ENCODE data around the gene C9orf43. TPM values are rescaled to one million over a fixed set of nuclear protein-coding genes. Genes with fewer than 3 reads are reported as not detected.
"Not testable (repeated sequence)": the region's sequence is repeated elsewhere in the genome, so short reads cannot be mapped to it uniquely, and the experiment has no call there.

C9orf43 gene
- total RNA-seq, result 1 to 10 TPM in 2 of 4 donors, under 1 TPM in 1, not detected in 1; 0.54 to 2.5 (median 1.7) TPM

GRCh38 chr9:113410207-113410864 lies at the start of gene C9orf43, which contains the start of gene POLE3:
C9orf43 (plus strand) TSS chr9:113410747; CDS start chr9:113413494, 2,747 bp downstream.
POLE3 (minus strand) TSS chr9:113410675; CDS start chr9:113410293, 382 bp downstream.
- Histone ChIP-seq H3K27me3 (no peaks in the 10 kb centered on the region), H3K9me3 (no peaks in the 10 kb centered on the region), H3K4me3 (peak within 1 kb of the TSS; percentile 73 to 79), H3K27ac (peak within 1 kb of the TSS; percentile 93 to 97 (median 94)), H3K4me1 (peaks cover 2 to 35% (median 4%) of the 10 kb centered on the region in 3 donors), H3K36me3 (peaks cover 0 to 25% of the 10 kb centered on the region in 2 donors)
- WGBS, 2 donors (ENCODE audit: low coverage in 1 of 2), result 1 to 2% methylated on average over 15 to 20 of the region's 61 CpGs
- ATAC-seq, result peak; percentile 98
- TF ChIP-seq POLR2A (IDR thresholded peaks at IDR 0.05) (peak; percentile 61 to 71), POLR2AphosphoS5 (IDR thresholded peaks at IDR 0.05) (peak; percentile 80), EP300 (IDR thresholded peaks at IDR 0.05) (no peak), CTCF (IDR thresholded peaks at IDR 0.05) (peak in 1 of 4 experiments; percentile 5)

GRCh38 chr9:113361304-113362018 lies 49.1 kb upstream of the C9orf43 start:
- Histone ChIP-seq H3K9me3 (no peaks in the 10 kb centered on the region), H3K27me3 (no peaks in the 10 kb centered on the region), H3K27ac (no peak overlapping the region), H3K4me3 (no peak overlapping the region), H3K4me1 (no peaks in the 10 kb centered on the region), H3K36me3 (no peaks in the 10 kb centered on the region)
- 44 to 83% methylated on average over 2 to 7 of the region's 7 CpGs for WGBS, 2 donors (ENCODE audit: low coverage in 1 of 2)
- TF ChIP-seq CTCF (IDR thresholded peaks at IDR 0.05) (no peak), POLR2AphosphoS5 (IDR thresholded peaks at IDR 0.05) (no peak), POLR2A (IDR thresholded peaks at IDR 0.05) (no peak), EP300 (IDR thresholded peaks at IDR 0.05) (no peak)
- no peak for ATAC-seq

GRCh38 chr9:113363336-113363735 lies 47.2 kb upstream of the C9orf43 start:
- Histone ChIP-seq H3K4me1 (no peaks in the 10 kb centered on the region), H3K36me3 (no peaks in the 10 kb centered on the region), H3K9me3 (no peaks in the 10 kb centered on the region), H3K4me3 (no peak overlapping the region), H3K27ac (no peak overlapping the region), H3K27me3 (no peaks in the 10 kb centered on the region)
- WGBS, 2 donors (ENCODE audit: low coverage in 1 of 2), result 69 to 94% methylated on average over 2 of the region's 3 CpGs
- no peak for ATAC-seq
- TF ChIP-seq POLR2AphosphoS5 (IDR thresholded peaks at IDR 0.05) (no peak), CTCF (IDR thresholded peaks at IDR 0.05) (no peak), EP300 (IDR thresholded peaks at IDR 0.05) (no peak), POLR2A (IDR thresholded peaks at IDR 0.05) (no peak)

- H3K27me3 ChIP-seq, result no peaks in the 10 kb centered on the region
- ATAC-seq, result no peak
- no peaks in the 10 kb centered on the region for H3K9me3 ChIP-seq
- H3K4me3 ChIP-seq, result no peak overlapping the region
- TF ChIP-seq CTCF (IDR thresholded peaks at IDR 0.05) (no peak), POLR2AphosphoS5 (IDR thresholded peaks at IDR 0.05) (no peak), POLR2A (IDR thresholded peaks at IDR 0.05) (no peak), EP300 (IDR thresholded peaks at IDR 0.05) (no peak)
- H3K27ac ChIP-seq, result no peak overlapping the region
- H3K4me1 ChIP-seq, result no peaks in the 10 kb centered on the region
- WGBS, 2 donors (ENCODE audit: low coverage in 1 of 2), result 0 to 33% methylated on average over 1 of the region's 1 CpG
- H3K36me3 ChIP-seq, result no peaks in the 10 kb centered on the region
Measured at GRCh38 chr9:113364951-113365350, 45.6 kb upstream of the C9orf43 start.

- H3K4me1 ChIP-seq, ATAC-seq, H3K4me3 ChIP-seq, H3K27ac ChIP-seq, H3K27me3 ChIP-seq, H3K9me3 ChIP-seq, H3K36me3 ChIP-seq: not testable (repeated sequence)
- WGBS, 2 donors (ENCODE audit: low coverage in 1 of 2), result 100% methylated on average over 1 of the region's 3 CpGs; no CpG with 5 or more reads in 1 of the 2 donors
Measured at GRCh38 chr9:113365652-113366051, 44.9 kb upstream of the C9orf43 start.

Measured in gastroesophageal sphincter (tissue), 4 donors.